Neural progenitor cell (in vitro differentiated cells): ENCODE data around the gene PIK3C2B. TPM values are rescaled to one million over a fixed set of nuclear protein-coding genes. Genes with fewer than 3 reads are reported as not detected.

ENCODE experiments used
- DNase-seq: peaks from one replicate; pipeline ENCODE4 v3.0.0-alpha.2; 2016; ENCODE audit warnings: low spot score
- H2AFZ ChIP-seq: fragments of 200-600 bp; sonication (generic); replicated peaks from 2 replicates; pipeline ENCODE4 v1.6.1; 2016; ENCODE audit warnings: antibody characterized with exemption
- H3F3A ChIP-seq: fragments of 200-600 bp; sonication (generic); 2 replicates; pipeline ENCODE4 v1.6.1; 2016; ENCODE audit warnings: antibody characterized with exemption, low read depth
- H3K27ac ChIP-seq: fragments of 200-600 bp; sonication (generic); 2 replicates; pipeline ENCODE4 v1.5.1; 2016; ENCODE audit warnings: mild to moderate bottlenecking
- H3K27me3 ChIP-seq: fragments of 200-600 bp; sonication (generic); 2 replicates; pipeline ENCODE4 v1.6.1; 2016; ENCODE audit warnings: mild to moderate bottlenecking, moderate library complexity
- H3K36me3 ChIP-seq: fragments of 200-600 bp; sonication (generic); 2 replicates; pipeline ENCODE4 v1.5.1; 2016
- H3K4me1 ChIP-seq: fragments of 200-600 bp; sonication (generic); 2 replicates; pipeline ENCODE4 v1.6.1; 2016; ENCODE audit warnings: mixed run types
- H3K4me2 ChIP-seq: fragments of 200-600 bp; sonication (generic); 2 replicates; pipeline ENCODE4 v1.6.1; 2016
- H3K4me3 ChIP-seq: fragments of 200-600 bp; sonication (generic); 2 replicates; pipeline ENCODE4 v1.5.1; 2016
- H3K79me2 ChIP-seq: fragments of 200-600 bp; sonication (generic); 2 replicates; pipeline ENCODE4 v1.6.1; 2016; ENCODE audit warnings: low read depth
- H3K9ac ChIP-seq: fragments of 200-600 bp; sonication (generic); 2 replicates; pipeline ENCODE4 v1.6.1; 2016
- H3K9me3 ChIP-seq: fragments of 200-600 bp; sonication (generic); 2 replicates; pipeline ENCODE4 v1.5.1; 2016; ENCODE audit warnings: low read depth
- H4K20me1 ChIP-seq: fragments of 200-600 bp; sonication (generic); 2 replicates; pipeline ENCODE4 v1.6.1; 2016; ENCODE audit warnings: low read depth
- H3K27ac Mint-ChIP-seq: 3 replicates; pipeline ENCODE4 v1.8.0; 2021; ENCODE audit warnings: mixed read lengths
- H3K27me3 Mint-ChIP-seq: 2 replicates; pipeline ENCODE4 v1.8.0; 2022; ENCODE audit warnings: low read depth, mild to moderate bottlenecking, inconsistent platforms, moderate library complexity, mixed read lengths; ENCODE audit not compliant: insufficient read depth
- H3K36me3 Mint-ChIP-seq: 3 replicates; pipeline ENCODE4 v1.8.0; 2021; ENCODE audit warnings: mixed read lengths
- H3K4me1 Mint-ChIP-seq: 3 replicates; pipeline ENCODE4 v1.8.0; 2021; ENCODE audit warnings: mixed read lengths
- H3K4me3 Mint-ChIP-seq: 3 replicates; pipeline ENCODE4 v1.8.0; 2021; ENCODE audit warnings: mild to moderate bottlenecking, moderate library complexity, mixed read lengths
- H3K9me3 Mint-ChIP-seq: 3 replicates; pipeline ENCODE4 v1.8.0; 2020; ENCODE audit warnings: mixed read lengths
- CTCF ChIP-seq: fragments of 200-600 bp; sonication (generic); IDR thresholded peaks from 2 replicates; pipeline ENCODE4 v1.5.1; 2017; ENCODE audit warnings: antibody characterized with exemption, mild to moderate bottlenecking
- EZH2 ChIP-seq: fragments of 200-600 bp; sonication (generic); IDR thresholded peaks from 2 replicates; pipeline ENCODE4 v1.6.1; 2017; ENCODE audit warnings: antibody characterized with exemption, mild to moderate bottlenecking, moderate library complexity
- EZH2phosphoT487 ChIP-seq: fragments of 200-600 bp; sonication (generic); IDR thresholded peaks from 2 replicates; pipeline ENCODE4 v1.6.1; 2017; ENCODE audit warnings: antibody characterized with exemption
- total RNA-seq: library from RNA; depleted of rRNA; stranded (reverse); fragments of >200 nt; gene quantifications from 2 replicates; pipeline ENCODE4 v1.2.3, GENCODE V29; 2015; ENCODE audit warnings: low replicate concordance

Gene PIK3C2B
- total RNA-seq, 1 donor from 2014 or later: 20.7 TPM

GRCh38 chr1:204511366-204511765 is 16.8 kb upstream of the PIK3C2B start:
- Mint-ChIP-seq H3K36me3 (peaks cover 5% of the 10 kb centered on the region), H3K4me3 (no peak overlapping the region), H3K9me3 (peaks cover 9% of the 10 kb centered on the region), H3K27me3 (peaks cover 23% of the 10 kb centered on the region), H3K4me1 (peaks cover 7% of the 10 kb centered on the region), H3K27ac (no peak overlapping the region)
- no peak overlapping the region for H2AFZ ChIP-seq
- no peak overlapping the region for H3K4me2 ChIP-seq
- H3K4me1 ChIP-seq: peaks cover 3% of the 10 kb centered on the region
- no peak overlapping the region for H3K27ac ChIP-seq
- TF ChIP-seq EZH2 (no peak), CTCF (no peak), EZH2phosphoT487 (no peak)
- no peaks in the 10 kb centered on the region for H4K20me1 ChIP-seq
- no peak overlapping the region for H3K4me3 ChIP-seq
- H3F3A ChIP-seq: peaks cover 28% of the 10 kb centered on the region
- H3K9ac ChIP-seq: no peak overlapping the region
- no peaks in the 10 kb centered on the region for H3K9me3 ChIP-seq
- no peaks in the 10 kb centered on the region for H3K36me3 ChIP-seq
- no peak for DNase-seq
- no peaks in the 10 kb centered on the region for H3K27me3 ChIP-seq
- peaks cover 2% of the 10 kb centered on the region for H3K79me2 ChIP-seq

- Histone ChIP-seq H3K36me3 (no peaks in the 10 kb centered on the region), H3K4me2 (no peak overlapping the region), H3F3A (peaks cover 18% of the 10 kb centered on the region), H3K79me2 (no peaks in the 10 kb centered on the region), H3K4me1 (no peaks in the 10 kb centered on the region), H3K4me3 (no peak overlapping the region), H3K9ac (no peak overlapping the region), H4K20me1 (no peaks in the 10 kb centered on the region), H3K27me3 (no peaks in the 10 kb centered on the region), H3K27ac (no peak overlapping the region), H3K9me3 (no peaks in the 10 kb centered on the region), H2AFZ (no peak overlapping the region)
- TF ChIP-seq EZH2 (no peak), CTCF (no peak), EZH2phosphoT487 (no peak)
- H3K27ac Mint-ChIP-seq: no peak overlapping the region
- DNase-seq: no peak
- peaks cover 33% of the 10 kb centered on the region for H3K27me3 Mint-ChIP-seq
- H3K9me3 Mint-ChIP-seq: peaks cover 12% of the 10 kb centered on the region
- H3K4me1 Mint-ChIP-seq: peaks cover 15% of the 10 kb centered on the region
- peaks cover 7% of the 10 kb centered on the region for H3K36me3 Mint-ChIP-seq
- H3K4me3 Mint-ChIP-seq: no peak overlapping the region
Measured at GRCh38 chr1:204509186-204509635, 14.6 kb upstream of the PIK3C2B start.

- no peaks in the 10 kb centered on the region for H3K36me3 ChIP-seq
Measured at GRCh38 chr1:204507317-204508105, 12.9 kb upstream of the PIK3C2B start.

More at GRCh38 chr1:204507317-204508105, 12.9 kb upstream of the PIK3C2B start:
- Histone ChIP-seq H3K9me3 (no peaks in the 10 kb centered on the region), H3F3A (peaks cover 26% of the 10 kb centered on the region), H3K79me2 (no peaks in the 10 kb centered on the region), H3K9ac (peak overlapping the region; percentile 59), H3K4me1 (no peaks in the 10 kb centered on the region), H4K20me1 (no peaks in the 10 kb centered on the region), H3K4me2 (peak overlapping the region; percentile 83), H3K27ac (peak overlapping the region; percentile 18), H3K27me3 (no peaks in the 10 kb centered on the region), H3K4me3 (peak overlapping the region; percentile 92), H2AFZ (peak overlapping the region; percentile 97)
- Mint-ChIP-seq H3K9me3 (peaks cover 12% of the 10 kb centered on the region), H3K36me3 (peaks cover 7% of the 10 kb centered on the region), H3K4me3 (peak overlapping the region; percentile 93), H3K27me3 (peaks cover 31% of the 10 kb centered on the region), H3K4me1 (peaks cover 25% of the 10 kb centered on the region), H3K27ac (peak overlapping the region; percentile 90)
- no peak for TF ChIP-seq CTCF
- TF ChIP-seq EZH2phosphoT487: no peak
- TF ChIP-seq EZH2: no peak
- DNase-seq: peak; percentile 56
